Measurements from ENCODE around the gene KDM4B. TPM values are rescaled to one million over a fixed set of nuclear protein-coding genes. Genes with fewer than 3 reads are reported as not detected.

The KDM4B gene
- total and polyA plus RNA-seq, 3 experiments from 2014 or later, result 14.6 to 16.0 (median 14.6) TPM

DNA sequence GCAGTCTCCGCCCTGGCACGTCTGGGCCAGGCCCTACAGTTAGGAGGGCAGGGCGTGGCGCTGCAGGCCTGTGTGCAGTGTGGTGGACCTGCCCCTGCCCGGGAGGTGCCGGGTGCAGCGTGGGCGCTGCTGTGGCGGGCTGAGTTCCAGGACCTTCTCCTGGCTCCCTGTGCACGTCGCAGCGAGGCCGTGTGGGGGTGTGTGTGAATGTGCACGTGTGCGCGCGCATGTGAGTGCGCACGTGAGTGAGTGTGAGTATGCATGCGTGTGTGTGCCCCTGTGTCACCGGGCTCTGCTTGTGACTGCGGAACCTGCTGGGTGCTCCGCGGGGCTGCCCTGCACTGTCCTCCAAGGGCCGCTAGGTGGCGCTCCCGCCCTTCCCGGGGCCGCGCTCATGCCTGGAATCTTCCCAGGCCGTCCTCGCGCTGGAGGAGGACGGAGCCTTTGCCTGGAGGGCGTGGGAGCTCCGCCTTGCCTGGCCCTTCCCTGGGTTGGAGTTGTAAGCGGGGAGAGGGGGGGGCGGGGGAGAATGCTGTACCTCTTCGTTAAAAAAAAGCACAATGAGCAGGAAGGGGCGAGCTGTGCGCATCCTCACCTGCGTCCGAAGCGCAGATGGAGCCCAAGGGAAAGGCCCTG, 79.3 kb downstream of the KDM4B start:
- H3K4me3 ChIP-seq (ENCODE audit: low read length), result no peak overlapping the region
- no peak overlapping the region for H3K4me3 Mint-ChIP-seq
- H3K9me3 Mint-ChIP-seq, result no peaks in the 10 kb centered on the region
- no peak overlapping the region for H3K27ac ChIP-seq (ENCODE audit: low read depth, low read length)
- peak overlapping the region in 1 of 8 donors; percentile 51 for H3K27ac Mint-ChIP-seq
- no peaks in the 10 kb centered on the region for H3K4me1 ChIP-seq (ENCODE audit: insufficient read depth, low read length)
- no peaks in the 10 kb centered on the region for H3K36me3 ChIP-seq (ENCODE audit: insufficient read depth, low read length)
- H3K36me3 Mint-ChIP-seq, result peaks cover 0 to 39% (median 4%) of the 10 kb centered on the region in 3 donors
- H3K9me3 ChIP-seq (ENCODE audit: low read length), result no peaks in the 10 kb centered on the region
- H3K4me1 Mint-ChIP-seq, result peaks cover 4 to 7% (median 6%) of the 10 kb centered on the region in 3 donors
- H3K27me3 Mint-ChIP-seq, result peaks cover 0 to 2% of the 10 kb centered on the region in 2 donors
- ChIA-PET POLR2A (no interaction called here), CTCF (interaction anchor here (0.9 to 1.1 kb wide), 2 partner anchors 49 to 61 kb away, joined by 3 read pairs; no protein-coding TSS in a partner anchor)
- H3K27me3 ChIP-seq (ENCODE audit: insufficient read depth, low read length, poor library complexity, severe bottlenecking), result no peaks in the 10 kb centered on the region
- peak; percentile 27 to 66 (median 43) for DNase-seq

GRCh38 chr19:5048727-5049553, 80.0 kb downstream of the KDM4B start:
- Mint-ChIP-seq H3K4me3 (no peak overlapping the region), H3K36me3 (peaks cover 0 to 37% (median 4%) of the 10 kb centered on the region in 3 donors), H3K4me1 (peaks cover 4 to 7% (median 6%) of the 10 kb centered on the region in 3 donors), H3K27me3 (no peaks in the 10 kb centered on the region), H3K27ac (no peak overlapping the region), H3K9me3 (no peaks in the 10 kb centered on the region)
- Histone ChIP-seq H3K27me3 (ENCODE audit: insufficient read depth, low read length, poor library complexity, severe bottlenecking) (no peaks in the 10 kb centered on the region), H3K4me3 (ENCODE audit: low read length) (no peak overlapping the region), H3K9me3 (ENCODE audit: low read length) (no peaks in the 10 kb centered on the region), H3K27ac (ENCODE audit: low read depth, low read length) (no peak overlapping the region), H3K4me1 (ENCODE audit: insufficient read depth, low read length) (no peaks in the 10 kb centered on the region), H3K36me3 (ENCODE audit: insufficient read depth, low read length) (no peaks in the 10 kb centered on the region)
- DNase-seq, result no peak
- POLR2A ChIA-PET, result no interaction called here
- CTCF ChIA-PET, result interaction anchor here (0.9 to 1.1 kb wide), 3 partner anchors 48 to 106 kb away, joined by 3 read pairs; no protein-coding TSS in a partner anchor

GRCh38 chr19:5049561-5049960, 80.6 kb downstream of the KDM4B start:
- H3K9me3 ChIP-seq (ENCODE audit: low read length), result no peaks in the 10 kb centered on the region
- no peak overlapping the region for H3K27ac ChIP-seq (ENCODE audit: low read depth, low read length)
- DNase-seq, result no peak
- Mint-ChIP-seq H3K4me3 (no peak overlapping the region), H3K36me3 (peaks cover 0 to 40% (median 4%) of the 10 kb centered on the region in 3 donors), H3K9me3 (no peaks in the 10 kb centered on the region), H3K27me3 (no peaks in the 10 kb centered on the region), H3K27ac (no peak overlapping the region), H3K4me1 (peaks cover 4 to 7% (median 6%) of the 10 kb centered on the region in 3 donors)
- ChIA-PET CTCF (interaction anchor here (0.9 kb wide), 1 partner anchor 105 kb away, joined by 3 read pairs; no protein-coding TSS in a partner anchor), POLR2A (no interaction called here)
- H3K36me3 ChIP-seq (ENCODE audit: insufficient read depth, low read length), result no peaks in the 10 kb centered on the region
- H3K27me3 ChIP-seq (ENCODE audit: insufficient read depth, low read length, poor library complexity, severe bottlenecking), result no peaks in the 10 kb centered on the region
- no peaks in the 10 kb centered on the region for H3K4me1 ChIP-seq (ENCODE audit: insufficient read depth, low read length)
- H3K4me3 ChIP-seq (ENCODE audit: low read length), result no peak overlapping the region

GRCh38 chr19:5050067-5050656, 81.2 kb downstream of the KDM4B start:
- Mint-ChIP-seq H3K36me3 (peaks cover 0 to 39% (median 4%) of the 10 kb centered on the region in 3 donors), H3K4me1 (peaks cover 4 to 7% (median 5%) of the 10 kb centered on the region in 3 donors), H3K27ac (peak overlapping the region in 1 of 8 donors; percentile 91), H3K4me3 (no peak overlapping the region), H3K9me3 (no peaks in the 10 kb centered on the region), H3K27me3 (no peaks in the 10 kb centered on the region)
- no peak overlapping the region for H3K27ac ChIP-seq (ENCODE audit: low read depth, low read length)
- H3K27me3 ChIP-seq (ENCODE audit: insufficient read depth, low read length, poor library complexity, severe bottlenecking), result no peaks in the 10 kb centered on the region
- H3K9me3 ChIP-seq (ENCODE audit: low read length), result no peaks in the 10 kb centered on the region
- H3K36me3 ChIP-seq (ENCODE audit: insufficient read depth, low read length), result no peaks in the 10 kb centered on the region
- no peak overlapping the region for H3K4me3 ChIP-seq (ENCODE audit: low read length)
- ChIA-PET POLR2A (no interaction called here), CTCF (no interaction called here)
- H3K4me1 ChIP-seq (ENCODE audit: insufficient read depth, low read length), result no peaks in the 10 kb centered on the region
- no peak for DNase-seq

DNA sequence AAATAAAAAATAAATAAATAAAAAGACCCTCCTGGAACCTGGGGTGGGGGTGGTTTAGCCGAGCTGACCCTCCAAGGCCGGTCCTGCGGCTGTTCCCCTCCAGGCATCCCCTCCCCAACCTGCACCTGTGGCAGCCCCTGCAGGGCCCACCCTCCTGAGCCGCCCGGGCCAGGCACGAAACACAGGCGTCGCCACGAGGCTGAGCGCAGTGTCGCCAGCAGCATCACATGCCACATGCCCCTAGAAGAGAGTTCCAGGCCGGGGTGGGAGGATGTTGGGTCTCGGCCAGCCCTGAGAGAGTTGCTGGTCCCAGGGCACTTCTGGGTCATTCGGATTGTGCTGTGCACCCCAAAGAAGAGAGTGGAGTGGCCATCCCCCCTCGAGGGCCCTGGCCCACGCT, 82.0 kb downstream of the KDM4B start:
- H3K27ac ChIP-seq (ENCODE audit: low read depth, low read length), result no peak overlapping the region
- no peaks in the 10 kb centered on the region for H3K36me3 ChIP-seq (ENCODE audit: insufficient read depth, low read length)
- ChIA-PET POLR2A (no interaction called here), CTCF (no interaction called here)
- no peak overlapping the region for H3K27ac Mint-ChIP-seq
- H3K4me3 Mint-ChIP-seq, result no peak overlapping the region
- no peaks in the 10 kb centered on the region for H3K27me3 Mint-ChIP-seq
- peaks cover 4 to 7% (median 5%) of the 10 kb centered on the region in 3 donors for H3K4me1 Mint-ChIP-seq
- H3K4me3 ChIP-seq (ENCODE audit: low read length), result no peak overlapping the region
- no peaks in the 10 kb centered on the region for H3K9me3 ChIP-seq (ENCODE audit: low read length)
- no peaks in the 10 kb centered on the region for H3K27me3 ChIP-seq (ENCODE audit: insufficient read depth, low read length, poor library complexity, severe bottlenecking)
- no peaks in the 10 kb centered on the region for H3K4me1 ChIP-seq (ENCODE audit: insufficient read depth, low read length)
- no peak for DNase-seq
- H3K36me3 Mint-ChIP-seq, result peaks cover 0 to 39% (median 4%) of the 10 kb centered on the region in 3 donors
- H3K9me3 Mint-ChIP-seq, result no peaks in the 10 kb centered on the region

DNA sequence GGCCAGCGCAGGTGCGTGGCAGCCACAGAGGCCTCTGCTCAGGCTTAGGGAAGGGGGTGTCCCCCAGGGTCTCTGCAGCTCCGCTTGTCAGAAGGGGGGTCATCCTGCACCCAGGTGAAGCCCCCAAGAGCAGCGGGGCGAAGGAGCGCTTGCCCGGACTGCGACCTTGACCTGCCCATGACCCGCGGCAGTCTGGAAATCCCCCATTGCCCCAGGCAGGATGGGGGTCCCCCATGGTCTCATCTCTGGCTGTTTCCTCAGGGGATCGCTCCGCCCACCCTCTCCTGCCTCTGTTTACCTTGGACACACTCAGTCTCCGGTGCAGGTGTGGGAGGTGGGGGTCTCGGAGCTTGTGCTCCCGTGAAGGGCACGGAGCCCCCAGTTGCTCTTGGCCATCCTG, 82.7 kb downstream of the KDM4B start:
- Histone ChIP-seq H3K4me1 (ENCODE audit: insufficient read depth, low read length) (no peaks in the 10 kb centered on the region), H3K36me3 (ENCODE audit: insufficient read depth, low read length) (no peaks in the 10 kb centered on the region), H3K27ac (ENCODE audit: low read depth, low read length) (no peak overlapping the region), H3K9me3 (ENCODE audit: low read length) (no peaks in the 10 kb centered on the region), H3K27me3 (ENCODE audit: insufficient read depth, low read length, poor library complexity, severe bottlenecking) (no peaks in the 10 kb centered on the region), H3K4me3 (ENCODE audit: low read length) (no peak overlapping the region)
- H3K27ac Mint-ChIP-seq, result no peak overlapping the region
- ChIA-PET POLR2A (no interaction called here), CTCF (no interaction called here)
- no peak overlapping the region for H3K4me3 Mint-ChIP-seq
- no peaks in the 10 kb centered on the region for H3K9me3 Mint-ChIP-seq
- H3K4me1 Mint-ChIP-seq, result peaks cover 4 to 8% (median 7%) of the 10 kb centered on the region in 3 donors
- H3K36me3 Mint-ChIP-seq, result peaks cover 0 to 38% (median 4%) of the 10 kb centered on the region in 3 donors
- DNase-seq, result no peak
- H3K27me3 Mint-ChIP-seq, result no peaks in the 10 kb centered on the region

DNA sequence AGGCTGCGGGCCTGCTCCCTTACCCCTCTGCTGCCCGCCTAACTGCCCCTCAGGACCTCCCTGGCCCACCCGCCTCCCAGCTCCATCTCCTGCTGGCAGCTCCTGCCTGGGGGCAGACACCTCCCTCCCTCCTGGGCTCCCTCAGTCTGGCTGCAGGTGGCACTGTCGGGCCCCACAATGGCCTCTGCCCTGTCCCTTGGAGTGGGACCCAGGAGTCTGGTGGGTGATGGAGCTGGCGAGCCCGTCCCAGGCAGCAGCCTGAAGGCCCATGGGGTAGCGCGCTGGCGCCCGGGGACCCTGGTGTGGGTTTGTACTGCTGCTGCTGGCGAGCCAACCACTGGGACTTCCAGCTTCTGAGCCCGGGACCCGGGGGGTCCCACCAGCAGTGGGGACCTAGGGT, 83.6 kb downstream of the KDM4B start:
- Mint-ChIP-seq H3K9me3 (no peaks in the 10 kb centered on the region), H3K36me3 (peaks cover 5 to 38% (median 6%) of the 10 kb centered on the region in 3 donors)

More for the DNA sequence above, 83.6 kb downstream of the KDM4B start:
- Histone ChIP-seq H3K4me1 (ENCODE audit: insufficient read depth, low read length) (no peaks in the 10 kb centered on the region), H3K9me3 (ENCODE audit: low read length) (no peaks in the 10 kb centered on the region), H3K27ac (ENCODE audit: low read depth, low read length) (no peak overlapping the region), H3K27me3 (ENCODE audit: insufficient read depth, low read length, poor library complexity, severe bottlenecking) (no peaks in the 10 kb centered on the region), H3K36me3 (ENCODE audit: insufficient read depth, low read length) (no peaks in the 10 kb centered on the region), H3K4me3 (ENCODE audit: low read length) (no peak overlapping the region)
- no peak overlapping the region for H3K27ac Mint-ChIP-seq
- POLR2A ChIA-PET, result no interaction called here
- no peak for DNase-seq
- peaks cover 4 to 12% (median 8%) of the 10 kb centered on the region in 3 donors for H3K4me1 Mint-ChIP-seq
- CTCF ChIA-PET, result interaction anchor here (1.2 kb wide), 1 partner anchor 261 kb away, joined by 3 read pairs; no protein-coding TSS in a partner anchor
- H3K27me3 Mint-ChIP-seq, result no peaks in the 10 kb centered on the region
- H3K4me3 Mint-ChIP-seq, result no peak overlapping the region
